GM12875 (cell line): Measurements from ENCODE around the gene SLC7A1.

ENCODE experiments used
- H3K4me3 ChIP-seq: one replicate; pipeline ENCODE4 v1.5.1; 2011; ENCODE audit warnings: low read depth, low read length, control low read depth
- CTCF ChIP-seq: IDR thresholded peaks from 2 replicates; pipeline ENCODE4 v1.5.1; 2011; ENCODE audit warnings: low read depth, mild to moderate bottlenecking, control low read depth, inconsistent platforms, low read length, moderate library complexity, borderline replicate concordance; ENCODE audit not compliant: insufficient read depth

The SLC7A1 gene

GRCh38 chr13:29511980-29512379, 83.5 kb downstream of the SLC7A1 start:
- no peak overlapping the region for H3K4me3 ChIP-seq
- no peak for TF ChIP-seq CTCF

GRCh38 chr13:29511106-29511796, 84.2 kb downstream of the SLC7A1 start:
- no peak overlapping the region for H3K4me3 ChIP-seq
- TF ChIP-seq CTCF, result no peak

- no peak overlapping the region for H3K4me3 ChIP-seq
- TF ChIP-seq CTCF, result no peak
Measured at GRCh38 chr13:29510651-29511084, 84.8 kb downstream of the SLC7A1 start.

- TF ChIP-seq CTCF, result no peak
Measured at GRCh38 chr13:29509999-29510589, 85.4 kb downstream of the SLC7A1 start.

GRCh38 chr13:29508876-29509252, 86.6 kb downstream of the SLC7A1 start:
- H3K4me3 ChIP-seq, result no peak overlapping the region
- TF ChIP-seq CTCF, result no peak

More at GRCh38 chr13:29509999-29510589, 85.4 kb downstream of the SLC7A1 start:
- no peak overlapping the region for H3K4me3 ChIP-seq

GRCh38 chr13:29508130-29508875, 87.2 kb downstream of the SLC7A1 start:
- no peak overlapping the region for H3K4me3 ChIP-seq
- TF ChIP-seq CTCF, result peak; percentile 98

GRCh38 chr13:29507356-29507755, 88.1 kb downstream of the SLC7A1 start:
- no peak for TF ChIP-seq CTCF
- H3K4me3 ChIP-seq, result no peak overlapping the region
